Naive thymus-derived CD8-positive, alpha-beta T cell (primary cell): ENCODE data around the gene BTBD9. TPM values are rescaled to one million over a fixed set of nuclear protein-coding genes. Genes with fewer than 3 reads are reported as not detected.
A peak's percentile ranks its signal among the peaks of the same experiment; 100 is the strongest.

Experiments used
- ATAC-seq, 2 donors: fragments of 150-1000 bp; cut with Tn5 transposase in 1 of 2; sonication (Bioruptor Pico), chemical (Tn5 transposase) in 1 of 2; 1 replicate in 1 of 2; 2 replicates in 1 of 2; pipeline ENCODE4 v1.10.0; 2021; ENCODE audit warnings: mild to moderate bottlenecking in 2 of 2, moderate library complexity in 2 of 2
- POLR2A ChIA-PET: fragments of 350-600 bp; sonication (Branson Sonifier 250); formaldehyde crosslinking; loops from one replicate; lab custom pipeline; 2021; ENCODE audit warnings: antibody characterized with exemption; lab: Charles Lee
- DNase-seq, 10 donors: peaks; one replicate each; pipeline versions ENCODE4 v3.0.0 to v3.0.0-alpha.2; 2020 to 2022
- H3K27ac Mint-ChIP-seq, 10 donors: one replicate each; pipeline ENCODE4 v1.8.0; 2020 to 2022; ENCODE audit warnings: mild to moderate bottlenecking in 10 of 10, mixed read lengths in 10 of 10, moderate library complexity in 4 of 10, inconsistent platforms in 1 of 10
- H3K27me3 Mint-ChIP-seq, 5 donors: one replicate each; pipeline ENCODE4 v1.8.0; 2021 to 2022; ENCODE audit warnings: mixed read lengths in 5 of 5
- H3K36me3 Mint-ChIP-seq, 3 donors: one replicate each; pipeline ENCODE4 v1.8.0; 2020 to 2022; ENCODE audit warnings: mixed read lengths in 3 of 3, mild to moderate bottlenecking in 2 of 3, inconsistent platforms in 1 of 3
- H3K4me1 Mint-ChIP-seq, 4 donors: one replicate each; pipeline ENCODE4 v1.8.0; 2021 to 2022; ENCODE audit warnings: mixed read lengths in 4 of 4
- H3K4me3 Mint-ChIP-seq, 10 donors: one replicate each; pipeline ENCODE4 v1.8.0; 2020 to 2022; ENCODE audit warnings: mild to moderate bottlenecking in 10 of 10, mixed read lengths in 10 of 10, moderate library complexity in 6 of 10, inconsistent platforms in 1 of 10
- H3K9me3 Mint-ChIP-seq, 9 donors: one replicate each; pipeline ENCODE4 v1.8.0; 2020 to 2022; ENCODE audit warnings: mixed read lengths in 9 of 9, mild to moderate bottlenecking in 3 of 9, inconsistent platforms in 1 of 9, moderate library complexity in 1 of 9
- polyA plus RNA-seq, 3 donors: library from polyadenylated mRNA; unstranded; fragments of 300-500 nt; fragmentation: Illumina TruSeq; gene quantifications; one replicate each; pipeline ENCODE4 v1.2.3, GENCODE V29; 2021
- total RNA-seq, 8 experiments: library from RNA in 2 of 8; stranded (reverse) in 2 of 8; gene quantifications; one replicate each; pipeline ENCODE4 v1.2.3 and lab custom pipeline; 2021 to 2026

BTBD9 gene
- total and polyA plus RNA-seq, 5 experiments from 2014 or later, result 9.3 to 32.2 (median 10.6) TPM

DNA sequence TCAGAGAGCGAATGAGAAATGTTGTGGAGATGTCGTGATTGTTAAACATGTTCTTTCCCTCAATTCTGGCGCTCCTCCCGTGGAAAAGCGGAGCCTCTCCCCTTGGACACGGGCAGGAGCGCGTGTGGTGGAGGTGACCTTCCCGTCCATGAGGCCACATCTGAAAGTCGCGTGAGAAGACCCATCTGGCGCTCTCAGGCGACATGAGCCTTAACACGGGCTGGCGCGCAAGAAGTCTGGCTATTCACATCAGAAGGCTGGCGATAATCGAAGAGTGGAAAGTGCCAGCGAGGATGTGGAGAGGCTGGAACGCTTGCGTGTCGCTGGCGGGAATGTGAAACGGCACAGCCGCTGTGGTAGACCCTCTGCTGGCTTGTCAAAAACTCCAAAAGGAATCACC, 478.9 kb downstream of the BTBD9 start:
- Mint-ChIP-seq H3K27me3 (no peaks in the 10 kb centered on the region), H3K9me3 (peaks cover 0 to 16% (median 5%) of the 10 kb centered on the region in 9 donors), H3K4me3 (no peak overlapping the region), H3K36me3 (peaks cover 12 to 13% (median 13%) of the 10 kb centered on the region in 3 donors), H3K4me1 (peaks cover 0 to 7% (median 1%) of the 10 kb centered on the region in 4 donors), H3K27ac (peak overlapping the region in 2 of 10 donors; percentile 25 to 94)
- POLR2A ChIA-PET, result no interaction called here
- DNase-seq, result no peak
- ATAC-seq, result no peak

DNA sequence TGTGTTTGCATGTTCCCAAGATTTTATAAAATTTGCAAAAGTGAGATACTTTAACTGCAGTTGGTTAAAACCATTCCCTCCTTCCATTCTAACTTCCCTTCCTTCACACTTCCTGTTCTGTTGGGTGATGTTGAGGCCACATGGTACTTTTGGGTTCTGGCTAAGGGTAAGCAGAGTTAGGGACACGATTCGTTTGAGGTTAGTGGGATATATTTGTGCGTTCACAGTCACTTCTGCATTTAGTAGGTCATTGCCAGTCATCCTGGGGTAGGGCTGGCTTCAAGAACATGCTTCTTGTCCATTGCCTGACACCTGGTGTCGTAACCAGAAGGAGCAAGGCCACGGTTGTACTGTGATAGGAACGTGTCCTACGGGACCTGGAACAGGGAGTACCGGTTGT, 480.1 kb downstream of the BTBD9 start:
- Mint-ChIP-seq H3K36me3 (peaks cover 12 to 15% (median 13%) of the 10 kb centered on the region in 3 donors), H3K27me3 (no peaks in the 10 kb centered on the region), H3K4me1 (peaks cover 3 to 13% (median 7%) of the 10 kb centered on the region in 4 donors), H3K27ac (peak overlapping the region in 1 of 10 donors; percentile 10), H3K9me3 (peaks cover 0 to 16% (median 5%) of the 10 kb centered on the region in 9 donors), H3K4me3 (no peak overlapping the region)
- POLR2A ChIA-PET, result no interaction called here
- DNase-seq, result no peak
- no peak for ATAC-seq

DNA sequence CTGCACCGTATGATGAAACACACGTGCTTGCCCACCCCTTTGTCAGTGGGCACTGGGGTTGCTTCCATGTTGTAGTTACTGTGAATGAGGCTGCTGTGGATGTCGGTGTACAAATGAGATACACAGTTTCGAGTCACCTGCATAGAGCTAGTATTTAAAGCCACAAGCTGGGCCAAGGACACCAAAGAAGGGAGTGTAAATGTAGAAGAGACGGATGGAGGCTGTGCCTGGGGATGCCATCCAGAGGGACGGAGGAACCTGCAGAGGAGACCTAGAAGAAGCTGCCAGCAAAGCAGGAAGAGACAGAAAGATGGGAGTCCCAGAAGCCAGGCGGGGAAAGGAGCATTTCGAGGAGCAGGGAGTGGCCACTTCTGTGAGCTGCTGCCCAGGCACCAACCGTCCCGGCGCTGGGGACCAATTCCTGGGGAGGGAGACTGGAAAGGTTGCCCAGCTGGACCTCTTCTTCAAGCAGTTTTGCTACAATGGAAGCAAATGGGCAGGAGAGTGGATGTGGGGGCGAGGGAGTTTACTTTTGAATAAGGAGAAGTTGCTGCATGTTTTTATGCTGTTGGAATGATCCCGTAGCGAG, 480.9 kb downstream of the BTBD9 start:
- peaks cover 0 to 16% (median 5%) of the 10 kb centered on the region in 9 donors for H3K9me3 Mint-ChIP-seq
- no peaks in the 10 kb centered on the region for H3K27me3 Mint-ChIP-seq
- H3K36me3 Mint-ChIP-seq, result peaks cover 12 to 16% (median 13%) of the 10 kb centered on the region in 3 donors
- H3K4me3 Mint-ChIP-seq, result peak overlapping the region in 2 of 10 donors; percentile 10 to 12
- H3K27ac Mint-ChIP-seq, result peak overlapping the region in 4 of 10 donors; percentile 36 to 81 (median 62)
- DNase-seq (no peak), ATAC-seq (no peak)
- POLR2A ChIA-PET, result no interaction called here
- peaks cover 3 to 13% (median 7%) of the 10 kb centered on the region in 4 donors for H3K4me1 Mint-ChIP-seq

DNA sequence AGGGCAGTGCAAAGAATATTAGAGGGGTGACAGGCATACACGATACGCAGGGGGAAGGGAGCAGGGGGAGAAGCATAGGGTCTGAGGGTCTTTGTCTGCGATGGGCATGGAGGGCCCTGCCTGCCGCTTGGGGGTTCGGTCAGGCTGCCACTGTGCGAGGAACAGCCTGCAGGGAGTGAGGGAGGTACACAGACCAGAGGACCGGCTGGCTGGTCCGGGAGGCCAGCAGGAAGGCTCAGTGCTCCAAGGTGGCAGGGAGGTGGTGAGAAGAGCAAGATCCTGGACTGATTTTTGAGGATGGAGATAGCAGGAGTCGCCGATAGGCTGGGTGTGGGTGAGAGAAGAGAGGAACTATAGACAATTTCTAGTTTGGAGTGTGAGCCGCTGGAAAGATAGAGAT, 481.8 kb downstream of the BTBD9 start:
- Mint-ChIP-seq H3K4me1 (peaks cover 4 to 15% (median 7%) of the 10 kb centered on the region in 4 donors), H3K36me3 (peaks cover 12 to 23% (median 15%) of the 10 kb centered on the region in 3 donors), H3K9me3 (peaks cover 0 to 16% (median 5%) of the 10 kb centered on the region in 9 donors), H3K27me3 (no peaks in the 10 kb centered on the region), H3K4me3 (peak overlapping the region in 2 of 10 donors; percentile 26 to 64), H3K27ac (peak overlapping the region in 2 of 10 donors; percentile 81 to 85)
- no peak for ATAC-seq
- POLR2A ChIA-PET, result no interaction called here
- no peak for DNase-seq

DNA sequence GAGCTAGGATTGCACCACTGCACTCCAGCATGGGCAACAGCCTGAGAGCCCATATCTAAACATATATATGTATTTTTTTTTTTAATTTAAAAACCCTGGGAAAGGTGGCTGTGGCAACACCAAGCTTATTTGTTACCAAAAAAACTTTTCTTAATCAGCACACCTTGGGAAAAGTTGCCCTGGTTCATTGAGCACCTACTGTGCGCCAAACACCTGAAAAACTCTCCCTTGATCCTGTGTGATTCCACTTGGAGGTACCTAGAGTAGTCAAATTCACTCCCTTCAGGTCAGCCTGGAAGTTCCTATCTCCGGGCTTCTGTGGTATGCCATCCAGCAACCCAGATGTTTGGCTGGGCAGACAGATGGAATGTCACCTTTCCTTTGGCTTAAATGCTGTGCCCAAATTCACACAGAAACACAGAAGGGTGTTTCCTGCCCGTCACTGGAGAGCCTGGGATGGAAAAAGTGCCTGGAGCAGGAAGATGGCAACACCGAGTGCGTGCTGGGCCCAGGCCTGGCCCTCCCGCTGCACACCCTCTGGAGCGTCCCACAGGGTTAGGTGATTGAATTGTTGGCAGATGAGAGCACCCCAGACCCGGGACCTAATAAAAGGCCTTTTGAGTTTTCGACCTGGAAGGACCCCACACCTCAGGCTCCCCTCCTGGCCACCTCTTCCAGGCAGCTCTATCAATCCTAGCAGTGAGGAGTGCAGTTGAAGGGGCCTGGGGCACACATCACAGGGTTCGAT, 482.7 kb downstream of the BTBD9 start:
- POLR2A ChIA-PET, result interaction anchor here (0.7 kb wide), 1 partner anchor 1640 kb away, joined by 4 read pairs; no protein-coding TSS in a partner anchor
- no peak for ATAC-seq
- peak overlapping the region in 3 of 10 donors; percentile 17 to 81 (median 40) for H3K27ac Mint-ChIP-seq
- no peak for DNase-seq
- H3K27me3 Mint-ChIP-seq, result no peaks in the 10 kb centered on the region
- H3K9me3 Mint-ChIP-seq, result peaks cover 0 to 16% (median 5%) of the 10 kb centered on the region in 9 donors
- no peak overlapping the region for H3K4me3 Mint-ChIP-seq
- H3K4me1 Mint-ChIP-seq, result peaks cover 5 to 15% (median 8%) of the 10 kb centered on the region in 4 donors
- H3K36me3 Mint-ChIP-seq, result peaks cover 12 to 32% (median 18%) of the 10 kb centered on the region in 3 donors

DNA sequence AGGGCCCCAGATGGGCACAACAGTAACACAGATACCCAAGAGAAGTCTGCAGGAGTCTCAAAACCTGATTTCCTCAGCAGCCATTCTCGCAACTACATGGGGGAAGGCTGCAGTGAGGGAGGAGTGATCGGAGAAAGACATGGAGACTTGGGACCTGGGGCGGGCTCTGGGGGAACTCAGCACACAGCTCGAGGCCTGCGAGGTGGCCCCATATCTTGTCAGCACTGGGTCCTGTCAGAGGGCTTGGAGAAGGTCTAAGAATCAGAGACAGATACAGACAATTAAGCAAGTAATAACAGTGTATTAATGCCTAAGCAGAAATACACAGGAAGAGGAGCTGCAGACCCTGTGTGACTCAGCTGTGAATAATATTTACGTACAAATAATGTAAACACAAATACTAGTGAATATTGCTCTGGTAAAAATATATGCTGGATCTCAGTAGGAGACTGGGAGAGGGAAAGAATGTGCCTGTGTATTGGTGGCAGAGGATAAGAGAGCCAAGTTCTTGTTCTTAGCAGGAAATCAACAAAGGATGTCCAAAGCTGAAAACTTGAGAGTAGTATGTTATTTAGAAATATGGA, 484.0 kb downstream of the BTBD9 start:
- POLR2A ChIA-PET, result interaction anchor here (0.7 kb wide), 1 partner anchor 131 kb away, joined by 4 read pairs; no protein-coding TSS in a partner anchor
- DNase-seq, result no peak
- no peak overlapping the region for H3K4me3 Mint-ChIP-seq
- H3K9me3 Mint-ChIP-seq, result peaks cover 0 to 16% (median 5%) of the 10 kb centered on the region in 9 donors
- peak overlapping the region in 4 of 10 donors; percentile 22 to 89 (median 41) for H3K27ac Mint-ChIP-seq
- ATAC-seq, result no peak
- H3K36me3 Mint-ChIP-seq, result peaks cover 12 to 33% (median 17%) of the 10 kb centered on the region in 3 donors
- peaks cover 6 to 12% (median 8%) of the 10 kb centered on the region in 4 donors for H3K4me1 Mint-ChIP-seq
- no peaks in the 10 kb centered on the region for H3K27me3 Mint-ChIP-seq

DNA sequence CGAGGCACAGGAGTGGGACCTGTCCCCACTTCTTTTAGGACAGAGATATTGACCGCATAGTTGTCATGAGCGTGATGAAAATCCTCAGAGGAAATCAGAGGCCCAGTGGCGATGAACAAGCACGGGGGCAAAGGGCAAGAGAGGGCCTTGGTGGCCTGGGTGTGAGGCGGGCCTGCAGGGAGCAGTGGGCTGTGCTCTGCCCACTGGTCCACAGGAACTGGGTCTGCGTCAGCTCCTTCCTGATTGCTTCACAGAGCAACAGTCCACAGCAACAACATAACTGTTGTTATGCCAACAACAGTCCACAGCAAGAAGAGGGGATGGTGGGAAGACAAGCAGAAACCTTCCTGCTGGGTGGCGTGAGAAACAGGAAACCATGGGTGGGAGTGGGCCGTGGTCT, 484.6 kb downstream of the BTBD9 start:
- Mint-ChIP-seq H3K4me3 (no peak overlapping the region), H3K4me1 (peaks cover 8 to 12% (median 8%) of the 10 kb centered on the region in 4 donors), H3K9me3 (peaks cover 0 to 16% (median 5%) of the 10 kb centered on the region in 9 donors), H3K27me3 (no peaks in the 10 kb centered on the region), H3K27ac (peak overlapping the region in 7 of 10 donors; percentile 7 to 89 (median 51)), H3K36me3 (peaks cover 9 to 34% (median 13%) of the 10 kb centered on the region in 3 donors)
- POLR2A ChIA-PET, result no interaction called here
- DNase-seq (no peak), ATAC-seq (no peak)

DNA sequence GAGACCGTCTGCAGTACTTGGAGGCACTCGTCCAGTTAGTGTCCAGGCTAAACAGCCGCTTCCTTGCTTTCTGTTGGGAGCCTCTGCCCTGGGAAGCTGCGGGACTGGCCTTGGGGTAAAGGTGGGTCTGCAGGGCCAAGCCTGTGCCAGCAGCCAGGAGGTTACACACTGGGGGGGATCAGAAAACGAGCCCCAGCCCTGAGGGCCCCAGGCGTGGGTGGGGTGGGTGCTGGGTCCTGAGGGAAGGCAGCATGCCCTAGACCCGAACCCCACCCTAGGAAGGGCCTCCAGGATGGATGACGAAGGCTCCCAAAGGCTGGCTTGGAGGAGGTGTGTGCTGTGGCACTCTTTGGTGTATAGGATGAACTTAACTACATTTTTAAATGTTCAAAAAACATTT, 485.0 kb downstream of the BTBD9 start:
- peaks cover 5 to 34% (median 13%) of the 10 kb centered on the region in 3 donors for H3K36me3 Mint-ChIP-seq
- POLR2A ChIA-PET, result no interaction called here
- no peaks in the 10 kb centered on the region for H3K27me3 Mint-ChIP-seq
- H3K4me1 Mint-ChIP-seq, result peaks cover 8 to 12% (median 8%) of the 10 kb centered on the region in 4 donors
- peaks cover 0 to 16% (median 5%) of the 10 kb centered on the region in 9 donors for H3K9me3 Mint-ChIP-seq
- ATAC-seq, result no peak
- no peak for DNase-seq
- H3K4me3 Mint-ChIP-seq, result no peak overlapping the region
- peak overlapping the region in 3 of 10 donors; percentile 11 to 89 (median 30) for H3K27ac Mint-ChIP-seq

DNA sequence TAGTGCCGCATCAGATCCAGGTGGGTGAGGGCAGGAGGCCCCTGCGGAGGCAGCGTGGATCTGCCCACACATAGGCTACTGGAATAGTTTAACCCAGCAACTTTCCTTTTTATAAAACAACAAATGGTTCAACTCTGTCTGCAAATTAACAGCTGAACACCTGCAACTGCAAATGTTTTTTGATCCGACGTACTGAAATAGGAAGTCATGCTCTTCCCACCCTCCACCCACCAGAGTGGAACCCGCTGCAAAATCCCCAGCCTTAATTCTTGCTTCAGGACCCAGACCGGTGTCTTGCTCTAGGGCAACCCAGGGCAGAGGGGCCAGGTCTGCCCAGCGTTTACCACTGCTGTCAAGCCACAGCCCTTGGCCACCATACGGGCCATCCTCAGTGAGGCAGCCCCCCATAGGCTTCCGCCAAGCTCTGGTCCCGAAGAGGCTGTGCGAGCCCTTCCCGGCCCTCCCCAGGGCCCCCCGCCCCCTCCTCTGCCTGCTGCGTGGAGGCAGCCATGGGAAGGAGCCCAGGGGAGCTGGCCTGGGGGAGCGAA, 485.9 kb downstream of the BTBD9 start:
- no peak overlapping the region for H3K4me3 Mint-ChIP-seq
- ATAC-seq (no peak), DNase-seq (no peak)
- H3K36me3 Mint-ChIP-seq, result peaks cover 4 to 33% (median 10%) of the 10 kb centered on the region in 3 donors
- POLR2A ChIA-PET, result no interaction called here
- peaks cover 8 to 14% (median 10%) of the 10 kb centered on the region in 4 donors for H3K4me1 Mint-ChIP-seq
- no peaks in the 10 kb centered on the region for H3K27me3 Mint-ChIP-seq
- H3K9me3 Mint-ChIP-seq, result peaks cover 0 to 13% (median 4%) of the 10 kb centered on the region in 9 donors
- H3K27ac Mint-ChIP-seq, result peak overlapping the region in 3 of 10 donors; percentile 25 to 74 (median 52)

DNA sequence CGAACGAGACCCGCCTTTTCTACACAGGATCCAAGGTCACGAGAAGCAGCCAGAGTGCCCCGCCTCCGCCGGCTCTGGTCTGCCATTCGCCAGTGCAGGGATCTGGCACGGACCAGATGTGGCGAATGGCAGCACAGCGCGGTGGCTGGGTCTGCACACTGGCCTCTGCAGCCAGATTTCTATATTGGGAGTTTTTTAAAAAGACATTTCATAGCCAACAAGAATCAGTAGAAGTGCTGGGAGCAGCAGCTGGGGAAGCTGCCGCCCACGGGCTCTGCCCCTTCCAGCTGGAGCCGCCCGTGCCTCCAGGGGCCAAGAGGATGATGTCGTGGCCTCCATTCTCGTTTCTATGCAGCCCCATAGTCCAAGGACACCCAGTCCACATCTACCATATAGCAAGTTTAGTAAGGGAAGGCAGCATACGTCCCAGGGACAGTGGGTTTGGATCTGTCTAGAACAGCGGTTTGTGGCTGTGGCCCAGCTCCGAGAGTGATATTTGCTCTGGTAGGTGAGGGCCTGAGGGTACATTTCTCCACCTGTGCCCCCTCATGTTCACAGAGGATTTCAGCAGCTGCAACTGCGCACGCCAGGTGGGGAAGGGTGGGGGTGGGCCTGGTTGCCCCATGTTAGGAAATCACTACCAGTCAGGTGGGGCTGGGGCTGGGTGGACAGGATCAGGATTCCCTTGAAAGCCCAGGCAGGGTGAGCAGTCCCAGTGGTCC, 486.5 kb downstream of the BTBD9 start:
- ATAC-seq (no peak), DNase-seq (no peak)
- POLR2A ChIA-PET, result no interaction called here
- Mint-ChIP-seq H3K4me3 (no peak overlapping the region), H3K27me3 (no peaks in the 10 kb centered on the region), H3K27ac (peak overlapping the region in 6 of 10 donors; percentile 25 to 74 (median 34)), H3K9me3 (peaks cover 0 to 6% (median 0%) of the 10 kb centered on the region in 9 donors), H3K4me1 (peaks cover 8 to 16% (median 8%) of the 10 kb centered on the region in 4 donors), H3K36me3 (peaks cover 0 to 34% (median 10%) of the 10 kb centered on the region in 3 donors)

DNA sequence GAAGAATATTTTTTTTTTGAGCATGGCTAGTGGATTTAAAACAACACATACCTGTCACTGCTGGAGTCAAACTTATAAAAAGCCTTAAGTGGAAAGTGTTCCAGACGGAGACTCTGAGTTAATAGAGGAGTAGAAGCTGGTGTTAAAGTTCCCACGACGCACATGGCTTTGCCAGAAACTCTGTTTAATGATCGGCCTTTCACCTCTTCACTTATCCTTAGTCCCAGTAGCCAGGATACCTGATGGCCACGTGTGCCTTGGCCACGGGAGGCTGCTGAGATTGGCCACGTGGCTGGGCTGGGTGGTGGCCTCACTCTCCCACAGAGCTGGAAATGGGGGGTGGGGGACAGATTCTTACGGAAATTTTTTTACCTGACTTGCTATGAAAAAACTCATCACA, 487.1 kb downstream of the BTBD9 start:
- ATAC-seq, result no peak
- H3K4me3 Mint-ChIP-seq, result no peak overlapping the region
- peaks cover 0 to under 1% (median 0%) of the 10 kb centered on the region in 9 donors for H3K9me3 Mint-ChIP-seq
- H3K4me1 Mint-ChIP-seq, result peaks cover 8 to 18% (median 8%) of the 10 kb centered on the region in 4 donors
- no peak for DNase-seq
- no peaks in the 10 kb centered on the region for H3K27me3 Mint-ChIP-seq
- peak overlapping the region in 3 of 10 donors; percentile 25 to 37 (median 29) for H3K27ac Mint-ChIP-seq
- H3K36me3 Mint-ChIP-seq, result peaks cover 0 to 38% (median 6%) of the 10 kb centered on the region in 3 donors
- POLR2A ChIA-PET, result no interaction called here
